T-helper 2 cell treated with Interferon-gamma antibody and Interleukin-4, amounts not matched to agents 100 ng/mL and 5 ng/mL, for 36 hours (primary cell): ENCODE results near the gene MALSU1. TPM values are rescaled to one million over a fixed set of nuclear protein-coding genes. Genes with fewer than 3 reads are reported as not detected.

ENCODE experiments used
- intact Hi-C: fragments of 100-400 bp; cut with micrococcal nuclease; formaldehyde crosslinking; loops from one replicate; pipeline ENCODE4 v1.15.1; 2023
- total RNA-seq: library from RNA; stranded (reverse); gene quantifications from 2 replicates; pipeline ENCODE4 v1.2.3, GENCODE V29; 2022

The MALSU1 gene
- total RNA-seq, 1 donor from 2014 or later = 56.3 TPM

GRCh38 chr7:23334482-23335056 lies 35.4 kb downstream of the MALSU1 start:
- intact Hi-C loops = no loop called here

DNA sequence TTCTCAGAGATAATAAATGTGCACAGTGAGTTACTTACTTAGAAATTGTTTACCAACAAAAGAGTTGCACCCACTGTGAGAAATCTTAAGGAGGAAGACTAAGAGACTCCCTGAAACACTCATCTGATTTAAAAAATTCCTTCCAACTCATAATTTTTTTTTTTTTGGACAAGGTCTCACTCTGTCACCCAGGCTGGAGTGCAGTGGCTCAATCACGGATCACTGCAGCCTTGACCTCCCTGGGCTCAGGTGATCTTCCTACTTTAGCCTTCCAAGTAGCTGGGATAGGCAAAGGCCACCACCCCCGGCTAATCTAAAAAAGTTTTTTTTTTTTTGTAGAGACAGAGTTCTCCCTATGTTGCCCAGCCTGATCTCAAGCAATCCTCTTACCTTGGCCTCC lies 36.0 kb downstream of the MALSU1 start:
- intact Hi-C loops = no loop called here

- intact Hi-C loops = no loop called here
Measured at GRCh38 chr7:23335621-23336020, 36.5 kb downstream of the MALSU1 start.

DNA sequence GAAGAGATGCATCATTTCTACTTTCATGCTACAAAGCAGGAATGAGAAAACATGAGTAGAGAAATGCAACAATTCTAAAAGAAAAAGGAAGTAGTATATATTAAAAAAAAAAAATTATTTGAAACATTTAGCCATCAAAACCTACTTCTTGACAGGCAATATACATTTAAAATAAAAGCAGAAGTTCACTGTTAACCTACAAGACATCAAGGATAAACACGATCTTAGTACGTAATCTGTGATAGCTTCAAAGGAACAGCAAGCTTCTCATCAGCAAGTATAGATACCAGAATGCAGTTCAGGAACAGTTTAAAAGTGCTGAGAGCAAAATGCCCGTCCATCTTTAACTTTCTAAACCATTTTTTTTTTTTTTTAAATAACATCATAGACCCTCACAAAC lies 36.9 kb downstream of the MALSU1 start:
- intact Hi-C loops = no loop called here

DNA sequence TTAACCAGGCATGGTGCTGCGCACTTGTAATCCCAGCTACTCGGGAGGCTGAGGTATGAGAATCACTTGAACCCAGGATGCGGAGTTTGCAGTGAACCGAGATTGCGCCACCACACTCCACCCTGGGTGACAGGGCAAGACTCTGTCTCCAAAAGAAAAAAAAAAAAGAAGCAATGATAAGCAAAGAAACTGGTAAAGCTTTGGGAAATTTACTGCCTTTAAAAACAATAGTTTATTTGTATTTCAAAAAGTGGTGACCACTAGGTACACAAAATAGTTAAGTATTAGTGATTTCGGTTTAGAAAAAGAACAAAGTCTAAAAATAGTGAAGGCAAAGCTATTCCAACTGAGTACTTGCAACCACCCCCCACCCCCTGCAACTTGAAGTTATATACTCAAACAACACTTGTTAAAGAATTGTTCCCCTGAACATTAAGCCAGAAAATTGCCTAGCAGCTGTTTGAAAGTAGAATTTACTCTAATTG lies 37.7 kb downstream of the MALSU1 start:
- intact Hi-C loops = no loop called here

DNA sequence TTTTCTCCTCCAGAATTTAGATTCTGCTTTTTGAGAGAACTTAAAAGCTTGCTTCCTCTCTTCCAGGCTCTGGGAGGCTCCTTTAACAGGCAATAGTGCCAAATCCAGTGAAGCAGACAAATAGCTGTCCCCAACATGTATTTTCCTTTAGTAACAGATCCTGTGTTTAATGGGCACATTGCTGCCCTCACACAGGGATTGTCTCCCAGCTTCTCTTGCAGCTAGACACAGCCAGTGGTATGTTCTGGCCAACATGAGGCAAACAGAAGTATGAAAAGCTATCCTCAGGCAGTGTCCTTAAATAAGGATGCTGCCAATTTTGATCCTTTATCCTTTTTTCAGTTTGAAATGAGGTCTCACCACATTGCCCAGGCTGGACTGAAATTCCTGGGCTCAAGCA lies 38.2 kb downstream of the MALSU1 start:
- intact Hi-C loops = no loop called here

GRCh38 chr7:23338439-23338838 lies 39.3 kb downstream of the MALSU1 start:
- intact Hi-C loops = no loop called here

GRCh38 chr7:23338863-23339262 lies 39.7 kb downstream of the MALSU1 start:
- intact Hi-C loops = no loop called here

DNA sequence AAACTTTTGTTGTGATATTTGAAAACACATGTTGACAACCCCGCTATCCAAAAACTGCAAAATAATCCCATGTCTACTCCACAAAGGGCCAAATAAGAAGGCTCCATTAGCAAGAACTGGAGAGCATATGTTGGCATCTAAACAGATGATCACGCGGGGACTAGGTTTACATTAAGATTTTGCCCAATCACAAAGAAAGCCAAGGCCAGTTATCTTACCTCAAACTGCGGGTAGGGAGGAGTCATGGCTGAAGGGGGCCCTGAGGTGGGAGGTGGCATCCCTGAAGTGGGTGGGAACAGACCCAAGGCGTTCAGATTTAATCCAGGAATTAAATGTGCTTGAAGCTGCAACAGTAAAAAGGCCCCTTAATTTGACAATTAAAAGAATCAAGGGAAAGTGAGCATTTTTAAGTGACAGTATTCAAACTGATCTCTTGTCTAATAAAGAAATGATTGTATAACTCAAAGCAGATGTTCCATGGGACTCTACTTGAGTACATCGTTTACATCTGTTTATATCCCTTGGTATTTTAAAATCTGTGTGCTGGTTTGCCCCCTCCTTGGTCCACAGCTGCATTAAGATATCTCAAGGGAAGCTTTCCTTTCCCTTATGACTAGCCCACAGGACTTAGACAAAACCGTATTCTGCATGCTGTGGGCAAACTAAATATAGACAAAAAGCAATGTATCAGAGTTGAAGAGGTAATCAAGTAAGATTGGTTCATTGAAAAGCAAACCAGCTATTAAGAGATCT lies 42.9 kb downstream of the MALSU1 start:
- intact Hi-C loops = no loop called here

DNA sequence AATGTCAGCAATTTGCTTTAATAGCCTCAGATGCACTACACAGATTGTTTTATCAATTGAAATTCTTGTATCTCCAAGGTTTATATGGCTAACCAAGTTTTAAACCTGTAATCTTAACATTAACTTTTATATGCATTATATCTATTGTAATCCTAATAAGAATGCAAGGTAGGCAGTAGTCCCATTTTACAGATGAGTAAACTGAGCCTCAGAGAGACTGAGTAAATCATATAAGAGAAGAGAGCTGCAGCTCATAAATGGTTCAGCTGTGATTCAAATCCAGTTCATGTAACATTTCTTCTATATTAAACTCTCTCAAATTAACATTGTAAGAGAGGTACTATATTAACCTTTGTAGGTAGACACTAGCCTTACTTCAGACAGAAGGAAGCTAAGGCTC lies 44.0 kb downstream of the MALSU1 start:
- intact Hi-C loops = no loop called here

DNA sequence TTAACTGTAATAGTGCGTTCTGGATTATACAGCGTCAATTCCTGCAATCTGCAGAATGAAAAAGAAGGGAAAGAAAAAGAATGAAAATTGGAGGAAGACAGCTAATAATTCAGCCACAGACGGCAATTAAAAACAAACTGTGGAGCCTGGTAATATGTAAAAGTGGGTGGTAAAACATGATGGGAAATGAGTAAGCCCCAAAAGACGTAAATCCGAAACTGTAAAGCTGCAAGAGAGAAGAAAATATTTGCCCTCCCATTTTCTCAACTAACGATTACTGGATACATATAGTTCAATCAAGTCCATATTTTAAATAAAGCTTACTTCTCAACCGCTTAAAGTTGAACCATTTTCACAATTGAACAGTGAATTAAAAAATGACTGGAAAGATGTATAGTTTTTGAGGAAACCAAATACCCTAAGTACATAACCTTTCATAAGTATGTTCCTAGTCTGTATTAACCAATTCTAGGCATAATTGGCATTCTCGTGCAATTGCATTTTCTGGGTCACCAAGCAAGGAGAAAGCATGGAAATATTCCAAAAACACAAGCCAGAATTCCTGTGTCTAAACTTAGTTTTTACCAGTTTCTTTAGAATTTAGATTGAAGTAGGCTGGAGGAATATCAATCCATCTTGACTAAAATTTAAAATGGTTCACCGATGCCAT lies 44.8 kb downstream of the MALSU1 start:
- intact Hi-C loops = no loop called here

DNA sequence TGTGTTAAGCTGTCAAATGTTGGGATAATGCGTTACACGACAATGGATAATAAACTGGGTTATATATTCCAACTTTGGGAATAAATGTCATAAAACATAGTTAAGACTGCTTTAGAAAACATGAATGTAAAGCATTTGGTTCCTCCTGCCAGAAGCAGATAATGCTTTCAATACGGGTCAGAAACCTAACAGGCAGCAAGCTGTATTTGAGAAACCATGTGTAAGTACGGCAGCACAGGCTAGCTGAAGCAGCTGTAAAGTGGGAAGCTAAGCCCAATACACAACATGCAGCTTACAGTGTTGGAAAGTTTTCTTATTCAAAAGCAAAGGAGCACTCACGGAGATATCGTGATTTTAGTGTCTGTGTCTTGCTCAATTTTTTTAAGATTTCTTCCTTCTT lies 46.5 kb downstream of the MALSU1 start:
- intact Hi-C loops = loop anchor here (5.0 kb wide), 1 partner anchor 252 kb away; the partner anchor contains the start of gene CCDC126

- intact Hi-C loops = loop anchor here (1.0 to 5.0 kb wide), 3 partner anchors 10 to 251 kb away; partner anchors contain the start of genes CCDC126 and MALSU1
Measured at GRCh38 chr7:23346316-23346715, 47.2 kb downstream of the MALSU1 start.

DNA sequence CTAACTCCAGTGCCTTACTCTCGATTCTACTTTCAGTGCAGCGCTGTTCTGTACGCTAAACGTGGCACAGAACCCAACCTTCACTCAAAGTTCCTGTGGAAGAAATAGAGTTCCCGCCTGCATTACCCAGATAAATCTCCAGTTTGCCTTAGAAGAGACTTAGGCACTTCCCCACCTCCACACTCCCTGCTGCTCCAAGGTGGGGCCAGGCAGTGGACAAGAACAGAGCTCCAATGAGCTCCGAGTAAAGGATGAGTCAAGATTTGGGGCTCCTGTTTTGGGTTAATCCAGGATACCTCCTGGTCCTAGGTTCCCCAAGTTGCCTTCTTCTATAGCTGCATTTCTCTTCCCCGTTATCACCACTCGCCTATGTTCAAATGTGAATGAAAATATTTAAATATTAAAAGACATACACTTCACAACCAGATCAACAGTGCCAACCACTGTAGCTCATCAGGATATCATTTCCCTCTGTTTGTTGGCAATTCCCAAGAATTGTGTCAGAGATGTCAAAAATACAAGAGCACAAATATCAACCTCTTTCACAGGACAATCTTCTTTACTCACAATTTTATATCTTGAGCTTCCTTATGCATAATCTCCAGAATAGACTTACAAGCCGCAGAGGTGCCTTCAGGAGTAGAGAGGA lies 48.0 kb downstream of the MALSU1 start:
- intact Hi-C loops = loop anchor here (5.0 kb wide), 1 partner anchor 250 kb away; the partner anchor contains the start of gene CCDC126

- intact Hi-C loops = loop anchor here (5.0 kb wide), 1 partner anchor 250 kb away; the partner anchor contains the start of gene CCDC126
Measured at GRCh38 chr7:23347682-23348180, 48.6 kb downstream of the MALSU1 start.

- intact Hi-C loops = loop anchor here (5.0 kb wide), 1 partner anchor 248 kb away; the partner anchor contains the start of gene CCDC126
Measured at GRCh38 chr7:23349484-23350157, 50.5 kb downstream of the MALSU1 start.

- intact Hi-C loops = no loop called here
Measured at GRCh38 chr7:23350466-23350865, 51.3 kb downstream of the MALSU1 start.

DNA sequence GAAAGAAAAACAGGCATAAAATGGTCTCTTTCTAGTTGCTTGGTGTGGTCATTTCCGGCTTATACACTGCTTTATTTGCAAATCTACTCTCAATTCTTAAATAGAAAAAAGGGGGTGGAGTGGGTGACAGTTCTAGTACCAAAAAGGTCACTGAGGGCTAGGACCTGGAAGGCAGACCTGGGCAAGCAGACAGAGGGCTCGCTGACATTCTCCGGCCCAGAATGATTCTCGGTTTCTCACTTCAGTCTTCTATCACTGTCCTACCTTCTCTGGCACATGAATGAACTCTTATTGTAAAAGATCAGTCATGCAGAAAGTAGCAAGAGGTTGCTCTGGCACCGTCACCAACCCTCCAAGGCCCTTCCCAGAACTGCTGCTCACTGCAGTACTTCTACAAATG lies 54.0 kb downstream of the MALSU1 start:
- intact Hi-C loops = no loop called here

DNA sequence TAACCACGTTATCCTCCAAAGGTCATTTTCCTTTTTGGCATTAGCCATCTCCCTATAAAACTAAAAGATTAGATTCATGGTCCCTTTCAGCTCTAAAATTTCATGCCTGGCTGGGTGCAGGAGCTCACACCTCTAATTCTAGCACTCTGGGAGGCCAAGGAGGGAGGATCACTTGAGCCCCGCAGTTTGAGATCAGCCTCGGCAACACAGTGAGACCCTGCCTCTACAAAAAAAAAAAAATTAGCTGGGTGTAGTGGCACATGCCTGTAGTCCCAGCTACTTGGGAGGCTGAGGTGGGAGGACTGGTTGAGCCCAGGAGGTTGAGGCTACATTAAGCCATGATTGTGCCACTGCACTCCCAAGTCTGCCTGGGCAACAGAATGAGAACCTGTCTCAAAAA lies 57.0 kb downstream of the MALSU1 start:
- intact Hi-C loops = loop anchor here (1.0 to 5.0 kb wide), 6 partner anchors 10 to 174 kb away; partner anchors contain the start of genes IGF2BP3, MALSU1 and NUP42

DNA sequence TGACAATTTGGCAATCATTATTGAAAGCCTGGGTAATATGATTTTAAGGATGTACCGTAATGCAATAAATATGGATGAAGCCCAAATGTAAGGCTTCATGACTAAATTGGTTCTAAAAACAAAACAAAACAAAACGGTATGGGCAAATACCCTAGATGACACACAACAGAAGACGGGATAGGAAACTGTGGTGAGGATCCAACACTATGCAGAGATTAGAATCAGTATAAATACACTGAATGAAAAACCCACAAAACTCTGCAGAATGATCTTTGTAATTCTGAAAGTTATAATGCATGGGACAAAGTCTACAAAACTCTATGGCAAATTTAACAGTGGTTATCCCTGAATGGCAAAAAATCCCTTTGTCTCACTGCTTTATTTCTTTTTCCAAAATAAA lies 57.6 kb downstream of the MALSU1 start:
- intact Hi-C loops = loop anchor here (1.0 to 5.0 kb wide), 10 partner anchors 10 to 175 kb away; partner anchors contain the start of genes IGF2BP3, MALSU1, NUP42 and TRA2A
